IgD-negative memory B cell (primary cell): ENCODE measurements around the gene TAAR5. TPM values are rescaled to one million over a fixed set of nuclear protein-coding genes. Genes with fewer than 3 reads are reported as not detected.

Experiments used
- H3K27ac Mint-ChIP-seq, 3 donors: one replicate each; pipeline ENCODE4 v1.8.0; 2020 to 2022; ENCODE audit warnings: mild to moderate bottlenecking in 3 of 3, mixed read lengths in 3 of 3, moderate library complexity in 1 of 3
- H3K27me3 Mint-ChIP-seq: one replicate; pipeline ENCODE4 v1.8.0; 2021; ENCODE audit warnings: mixed read lengths
- H3K36me3 Mint-ChIP-seq: one replicate; pipeline ENCODE4 v1.8.0; 2020; ENCODE audit warnings: mild to moderate bottlenecking, mixed read lengths
- H3K4me1 Mint-ChIP-seq, 3 donors: one replicate each; pipeline ENCODE4 v1.8.0; 2020 to 2022; ENCODE audit warnings: mixed read lengths in 3 of 3, mild to moderate bottlenecking in 1 of 3
- H3K4me3 Mint-ChIP-seq, 4 donors: one replicate each; pipeline ENCODE4 v1.8.0; 2020 to 2022; ENCODE audit warnings: mild to moderate bottlenecking in 4 of 4, mixed read lengths in 4 of 4, moderate library complexity in 3 of 4
- H3K9me3 Mint-ChIP-seq, 3 donors: one replicate each; pipeline ENCODE4 v1.8.0; 2020 to 2021; ENCODE audit warnings: mixed read lengths in 3 of 3, mild to moderate bottlenecking in 1 of 3
- polyA plus RNA-seq: library from polyadenylated mRNA; unstranded; fragments of 300-500 nt; fragmentation: Illumina TruSeq; gene quantifications from one replicate; pipeline ENCODE4 v1.2.3, GENCODE V29; 2021

Gene TAAR5
- polyA plus RNA-seq, 1 donor from 2014 or later: not detected

DNA sequence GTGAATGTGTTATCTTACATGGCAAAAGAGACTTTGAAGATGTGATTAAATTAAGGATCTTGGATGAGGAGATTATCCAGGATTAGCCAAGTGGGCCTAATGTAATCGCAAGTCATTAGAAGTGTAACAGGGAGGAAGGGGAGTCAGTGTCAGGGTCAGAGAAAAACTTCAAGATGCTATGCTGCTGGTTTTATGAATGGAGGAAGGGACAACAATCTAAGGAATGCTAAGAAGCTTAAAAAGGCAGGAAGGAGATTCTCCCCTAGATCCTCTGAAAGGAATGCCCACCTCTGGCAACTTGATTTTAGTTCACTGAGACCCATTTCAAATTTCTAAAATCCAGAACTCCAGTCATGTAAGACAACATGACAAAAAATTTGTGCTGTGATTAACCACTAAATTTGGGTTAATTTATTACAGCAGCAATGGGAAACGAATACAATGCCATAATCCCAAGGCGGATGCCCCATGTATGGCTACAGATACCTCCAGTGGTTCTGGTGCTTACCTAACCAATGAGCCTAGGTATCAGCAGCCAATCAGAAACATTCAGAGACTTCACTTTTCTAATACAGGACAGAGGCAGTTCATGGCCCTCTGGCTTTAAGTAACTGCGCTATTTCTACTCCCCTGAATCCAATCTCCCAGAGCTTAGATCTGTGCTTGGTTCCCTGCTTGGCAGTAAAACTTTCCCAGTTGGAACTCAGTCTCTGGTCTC lies 40.6 kb downstream of the TAAR5 start:
- Mint-ChIP-seq H3K9me3 (no peaks in the 10 kb centered on the region), H3K36me3 (no peaks in the 10 kb centered on the region), H3K27me3 (peaks cover 2% of the 10 kb centered on the region), H3K27ac (no peak overlapping the region), H3K4me1 (peaks cover 0 to 5% (median 0%) of the 10 kb centered on the region in 3 donors), H3K4me3 (no peak overlapping the region)

DNA sequence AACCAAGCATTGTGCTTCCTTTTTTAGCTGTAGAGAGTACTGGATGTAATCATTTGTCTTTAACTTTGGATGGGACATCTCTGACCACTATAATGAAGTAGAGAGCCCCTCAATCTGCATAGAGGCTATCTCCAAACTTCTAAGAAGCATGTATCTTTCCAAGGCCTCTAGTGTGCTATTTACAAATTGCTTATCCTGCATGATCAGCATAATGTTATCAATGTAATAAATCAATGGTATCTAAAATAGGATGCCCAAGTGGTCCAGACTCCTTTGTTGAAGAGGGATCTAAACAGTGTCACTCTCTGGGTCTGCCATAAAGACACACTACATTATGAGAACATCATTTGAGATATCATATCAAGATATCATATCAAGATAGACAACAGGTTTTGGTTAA lies 44.7 kb downstream of the TAAR5 start:
- Mint-ChIP-seq H3K4me3 (no peak overlapping the region), H3K27ac (no peak overlapping the region), H3K9me3 (no peaks in the 10 kb centered on the region), H3K36me3 (no peaks in the 10 kb centered on the region), H3K27me3 (peaks cover 2% of the 10 kb centered on the region), H3K4me1 (peaks cover 0 to 5% (median 0%) of the 10 kb centered on the region in 3 donors)

Other genes starting within 250 kb of the TAAR5 start
- gene MOXD1, start 188.3 kb downstream of the TAAR5 start, polyA plus RNA-seq: 9.0 TPM
- 96.7 TPM for gene STX7, start 76.6 kb downstream of the TAAR5 start, polyA plus RNA-seq
- not detected for gene TAAR9, start 51.5 kb downstream of the TAAR5 start, polyA plus RNA-seq
- gene TAAR8, start 37.1 kb downstream of the TAAR5 start, polyA plus RNA-seq: not detected
- gene TAAR6, start 19.4 kb downstream of the TAAR5 start, polyA plus RNA-seq: not detected
- not detected for gene TAAR2, start 34.5 kb upstream of the TAAR5 start, polyA plus RNA-seq
- not detected for gene TAAR1, start 69.4 kb upstream of the TAAR5 start, polyA plus RNA-seq
- not detected for gene VNN1, start 124.3 kb upstream of the TAAR5 start, polyA plus RNA-seq
- gene VNN2, start 168.2 kb upstream of the TAAR5 start, polyA plus RNA-seq: 40.4 TPM
- 11.3 TPM for gene SLC18B1, start 208.9 kb upstream of the TAAR5 start, polyA plus RNA-seq
- gene RPS12, start 224.8 kb upstream of the TAAR5 start, polyA plus RNA-seq: 2,380 TPM